SK-N-SH (cell line): ENCODE measurements around the gene SNW1. TPM values are rescaled to one million over a fixed set of nuclear protein-coding genes. Genes with fewer than 3 reads are reported as not detected.

Experiments
- CTCF ChIA-PET: fragments of 300-600, 350-600 bp; formaldehyde crosslinking; extraction: SDS; loops from one replicate; lab custom pipeline; 2021; lab: Yijun Ruan, JAX
- POLR2A ChIA-PET: fragments of 350-600 bp; sonication (Branson Sonifier 250); formaldehyde crosslinking; extraction: SDS; loops from one replicate; lab custom pipeline; 2020; ENCODE audit warnings: antibody characterized with exemption, inconsistent platforms; lab: Yijun Ruan, JAX
- DNase-seq: peaks from one replicate; pipeline ENCODE4 v3.0.0; 2012
- H2AFZ ChIP-seq: fragments of 200-600 bp; sonication (generic); 2 replicates; pipeline ENCODE4 v1.8.1; 2016; ENCODE audit warnings: antibody characterized with exemption, mild to moderate bottlenecking, low read depth
- H3F3A ChIP-seq: fragments of 200-600 bp; sonication (generic); replicated peaks from 2 replicates; pipeline ENCODE3; 2016; ENCODE audit warnings: antibody characterized with exemption, mild to moderate bottlenecking; ENCODE audit not compliant: insufficient read depth
- H3K27ac ChIP-seq, 2 experiments: fragments of 200-500 bp in 1 of 2; fragments of 200-600 bp in 1 of 2; sonication (Bioruptor generic) in 1 of 2; sonication (generic), shearing (Covaris generic) in 1 of 2; 2 replicates each; pipeline versions ENCODE4 v1.5.1 to v1.6.1; 2014 to 2016; ENCODE audit warnings: low read depth in 2 of 2, inconsistent platforms in 1 of 2, low read length in 1 of 2, mild to moderate bottlenecking in 1 of 2, mixed read lengths in 1 of 2
- H3K27me3 ChIP-seq: fragments of 200-600 bp; sonication (generic), shearing (Covaris generic); 2 replicates; pipeline ENCODE4 v1.6.1; 2016; ENCODE audit warnings: mixed run types; ENCODE audit not compliant: insufficient read depth
- H3K36me3 ChIP-seq, 2 experiments: fragments of 200-500 bp in 1 of 2; fragments of 200-600 bp in 1 of 2; sonication (Bioruptor generic) in 1 of 2; sonication (generic) in 1 of 2; replicated peaks in 1 of 2; 2 replicates each; pipeline versions ENCODE3 to v1.5.1; 2014 to 2016; ENCODE audit warnings: low read length in 1 of 2, mild to moderate bottlenecking in 1 of 2; ENCODE audit not compliant: insufficient read depth in 2 of 2, control insufficient read depth in 1 of 2
- H3K4me1 ChIP-seq, 2 experiments: fragments of 200-500 bp in 1 of 2; fragments of 200-600 bp in 1 of 2; sonication (Bioruptor generic) in 1 of 2; sonication (generic), shearing (Covaris generic) in 1 of 2; 2 replicates each; pipeline versions ENCODE4 v1.5.1 to v1.6.1; 2014 to 2016; ENCODE audit warnings: low read depth in 1 of 2, low read length in 1 of 2, mixed run types in 1 of 2; ENCODE audit not compliant: insufficient read depth in 2 of 2, control insufficient read depth in 1 of 2
- H3K4me2 ChIP-seq: fragments of 200-600 bp; sonication (generic), shearing (Covaris generic); 2 replicates; pipeline ENCODE4 v1.6.1; 2017; ENCODE audit warnings: mixed run types
- H3K4me3 ChIP-seq, 2 experiments: fragments of 200-500 bp in 1 of 2; fragments of 200-600 bp in 1 of 2; sonication (Bioruptor generic) in 1 of 2; sonication (generic), shearing (Covaris generic) in 1 of 2; 2 replicates each; pipeline versions ENCODE4 v1.5.1 to v1.8.1; 2014 to 2016; ENCODE audit warnings: low read depth in 2 of 2, inconsistent platforms in 1 of 2, low read length in 1 of 2, mild to moderate bottlenecking in 1 of 2, mixed read lengths in 1 of 2, moderate library complexity in 1 of 2
- H3K79me2 ChIP-seq: fragments of 200-600 bp; sonication (generic); 2 replicates; pipeline ENCODE4 v1.8.1; 2017; ENCODE audit warnings: mild to moderate bottlenecking; ENCODE audit not compliant: insufficient read depth
- H3K9ac ChIP-seq: fragments of 200-600 bp; sonication (generic); 2 replicates; pipeline ENCODE4 v1.6.1; 2017; ENCODE audit warnings: mixed run types
- H3K9me2 ChIP-seq: fragments of 200-600 bp; sonication (generic); 2 replicates; pipeline ENCODE4 v1.6.1; 2017; ENCODE audit warnings: mixed run types
- H3K9me3 ChIP-seq: fragments of 200-600 bp; sonication (generic); 2 replicates; pipeline ENCODE4 v1.6.1; 2017; ENCODE audit warnings: mixed run types, mild to moderate bottlenecking, moderate library complexity
- H4K20me1 ChIP-seq: fragments of 200-600 bp; sonication (generic); 2 replicates; pipeline ENCODE4 v1.6.1; 2017; ENCODE audit warnings: mild to moderate bottlenecking, mixed run types; ENCODE audit not compliant: insufficient read depth
- ELF1 ChIP-seq: IDR thresholded peaks from 2 replicates; pipeline ENCODE4 v1.4.0; 2012
- EP300 ChIP-seq, 2 experiments: IDR thresholded peaks; 2 replicates each; pipeline versions ENCODE4 v1.4.0 to v1.6.1; 2012; ENCODE audit warnings: borderline replicate concordance in 1 of 2, low read depth in 1 of 2, low read length in 1 of 2
- FOXM1 ChIP-seq: IDR thresholded peaks from 2 replicates; pipeline ENCODE4 v1.4.0; 2012; ENCODE audit warnings: low read depth, mild to moderate bottlenecking
- GATA2 ChIP-seq: sonication (generic); formaldehyde crosslinking; IDR thresholded peaks from 2 replicates; pipeline ENCODE4 v1.5.0; 2020; ENCODE audit warnings: mild to moderate bottlenecking, missing genetic modification reagents
- JUND ChIP-seq: IDR thresholded peaks from 2 replicates; pipeline ENCODE4 v1.4.0; 2012
- MEF2A ChIP-seq: IDR thresholded peaks from 2 replicates; pipeline ENCODE4 v1.4.0; 2012; ENCODE audit warnings: low read depth, borderline replicate concordance
- MXI1 ChIP-seq: IDR thresholded peaks from 2 replicates; pipeline ENCODE4 v1.6.1; 2012; ENCODE audit warnings: mild to moderate bottlenecking, low read depth, low read length, improper control_type of control experiment
- NRF1 ChIP-seq: IDR thresholded peaks from 2 replicates; pipeline ENCODE4 v1.6.1; 2012; ENCODE audit warnings: low read depth, mild to moderate bottlenecking, low read length
- RAD21 ChIP-seq: IDR thresholded peaks from 2 replicates; pipeline ENCODE4 v1.6.1; 2012; ENCODE audit warnings: mild to moderate bottlenecking, low read length
- SIN3A ChIP-seq: IDR thresholded peaks from 2 replicates; pipeline ENCODE4 v1.6.1; 2012; ENCODE audit warnings: low read depth, mild to moderate bottlenecking, low read length, moderate library complexity, borderline replicate concordance
- SMC3 ChIP-seq: IDR thresholded peaks from 2 replicates; pipeline ENCODE4 v1.6.1; 2012; ENCODE audit warnings: low read depth, low read length, improper control_type of control experiment
- TAF1 ChIP-seq: IDR thresholded peaks from 2 replicates; pipeline ENCODE4 v1.6.1; 2012; ENCODE audit warnings: low read depth, mild to moderate bottlenecking, low read length, moderate library complexity, borderline replicate concordance
- TEAD4 ChIP-seq: IDR thresholded peaks from 2 replicates; pipeline ENCODE4 v1.4.0; 2012; ENCODE audit warnings: mild to moderate bottlenecking, borderline replicate concordance; ENCODE audit not compliant: insufficient read depth
- YY1 ChIP-seq: IDR thresholded peaks from 2 replicates; pipeline ENCODE4 v1.4.0; 2012; ENCODE audit warnings: low read depth, mild to moderate bottlenecking
- WGBS: methylation state at CpG from one replicate; pipeline ENCODE4 v1.1.6; 2017; ENCODE audit warnings: low lambda C conversion rate; 5-methylcytosine and 5-hydroxymethylcytosine counted together
- polyA plus RNA-seq, 3 experiments: library from polyadenylated mRNA; depleted of rRNA; stranded (reverse); fragments of >200 nt; gene quantifications; 2 replicates each; pipeline ENCODE4 v1.2.3, GENCODE V29; 2012
- TF ChIP-seq, protein P1 (sequence below): fragments of 200-600 bp; sonication (generic); IDR thresholded peaks from 2 replicates; pipeline ENCODE4 v1.6.1; 2017; ENCODE audit warnings: antibody characterized with exemption, mild to moderate bottlenecking, moderate library complexity
- TF ChIP-seq, protein P2 (sequence below): fragments of 150-350 bp; IDR thresholded peaks from 2 replicates; pipeline ENCODE4 v1.6.1; 2017; ENCODE audit warnings: antibody characterized with exemption, low read length, low read depth, borderline replicate concordance
- TF ChIP-seq, protein P3 (sequence below): IDR thresholded peaks from 2 replicates; pipeline ENCODE4; 2012
- TF ChIP-seq, protein P4 (sequence below): IDR thresholded peaks from 2 replicates; pipeline ENCODE4 v1.4.0; 2012; ENCODE audit warnings: low read depth, borderline replicate concordance

Gene SNW1
- polyA plus RNA-seq, 1 of the 3 experiments (the other 2 are of a cell fraction): 30.2 TPM

DNA sequence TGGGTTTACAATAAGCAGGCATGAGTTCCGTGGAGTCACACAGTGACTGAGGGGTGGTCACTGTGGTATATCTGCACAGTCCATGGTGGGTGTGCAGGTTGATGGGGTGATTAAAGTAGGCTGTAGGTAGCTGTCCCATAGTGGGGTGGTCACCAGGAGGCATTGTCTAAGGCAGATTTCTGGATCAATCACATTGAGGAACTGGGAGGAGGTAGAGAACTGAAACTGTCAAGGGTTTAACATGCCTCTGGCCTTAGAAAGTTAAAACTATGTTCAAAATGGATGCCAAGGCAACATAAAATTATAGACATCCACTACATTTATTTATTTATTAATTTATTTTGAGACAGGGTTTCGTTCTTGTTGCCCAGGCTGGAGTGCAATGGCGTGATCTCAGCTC, 47.3 kb upstream of the SNW1 start:
- H3K27ac ChIP-seq: no peak overlapping the region
- H3K9me2 ChIP-seq: no peaks in the 10 kb centered on the region
- no peak overlapping the region for H3K4me3 ChIP-seq
- H3K79me2 ChIP-seq: no peaks in the 10 kb centered on the region
- H3K9ac ChIP-seq: no peak overlapping the region
- no peaks in the 10 kb centered on the region for H3F3A ChIP-seq
- 95% methylated on average over 3 of the region's 3 CpGs for WGBS
- ChIA-PET CTCF (interaction anchor here (1.6 kb wide), 1 partner anchor 54 kb away, joined by 3 read pairs; no protein-coding TSS in a partner anchor), POLR2A (no interaction called here)
- H3K36me3 ChIP-seq: no peaks in the 10 kb centered on the region
- no peak for TF ChIP-seq SMC3
- TF ChIP-seq SIN3A: no peak
- no peak for TF ChIP-seq ELF1
- H4K20me1 ChIP-seq: no peaks in the 10 kb centered on the region
- DNase-seq: no peak
- no peak overlapping the region for H2AFZ ChIP-seq
- no peaks in the 10 kb centered on the region for H3K4me1 ChIP-seq
- H3K9me3 ChIP-seq: no peaks in the 10 kb centered on the region
- no peaks in the 10 kb centered on the region for H3K27me3 ChIP-seq
- no peak overlapping the region for H3K4me2 ChIP-seq

DNA sequence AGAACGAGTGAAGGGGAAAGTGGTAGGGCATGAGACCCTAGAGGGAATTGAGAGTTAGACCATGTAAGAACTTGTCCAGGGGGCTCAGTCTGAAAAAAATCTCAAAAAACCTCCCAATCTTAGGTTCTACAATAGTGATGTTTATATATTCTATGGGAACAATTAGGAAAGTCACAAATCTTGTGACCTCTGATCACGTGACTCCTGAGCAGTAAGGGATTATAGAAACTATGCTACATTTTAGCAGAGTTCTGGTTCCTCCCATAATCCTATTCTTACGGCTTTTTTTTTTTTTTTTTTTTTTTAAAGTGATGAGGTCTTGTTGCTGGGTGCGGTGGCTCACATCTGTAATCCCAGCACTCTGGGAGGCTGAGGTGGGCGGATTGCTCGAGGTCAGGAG, 44.8 kb upstream of the SNW1 start:
- H3K79me2 ChIP-seq: no peaks in the 10 kb centered on the region
- H3K9ac ChIP-seq: no peak overlapping the region
- TF ChIP-seq JUND: no peak
- no peak for TF ChIP-seq SMC3
- no peak for TF ChIP-seq EP300 (IDR thresholded peaks at IDR 0.05; ENCODE audit: borderline replicate concordance in 1 of 2, low read depth in 1 of 2, low read length in 1 of 2)
- TF ChIP-seq, protein P1, sequence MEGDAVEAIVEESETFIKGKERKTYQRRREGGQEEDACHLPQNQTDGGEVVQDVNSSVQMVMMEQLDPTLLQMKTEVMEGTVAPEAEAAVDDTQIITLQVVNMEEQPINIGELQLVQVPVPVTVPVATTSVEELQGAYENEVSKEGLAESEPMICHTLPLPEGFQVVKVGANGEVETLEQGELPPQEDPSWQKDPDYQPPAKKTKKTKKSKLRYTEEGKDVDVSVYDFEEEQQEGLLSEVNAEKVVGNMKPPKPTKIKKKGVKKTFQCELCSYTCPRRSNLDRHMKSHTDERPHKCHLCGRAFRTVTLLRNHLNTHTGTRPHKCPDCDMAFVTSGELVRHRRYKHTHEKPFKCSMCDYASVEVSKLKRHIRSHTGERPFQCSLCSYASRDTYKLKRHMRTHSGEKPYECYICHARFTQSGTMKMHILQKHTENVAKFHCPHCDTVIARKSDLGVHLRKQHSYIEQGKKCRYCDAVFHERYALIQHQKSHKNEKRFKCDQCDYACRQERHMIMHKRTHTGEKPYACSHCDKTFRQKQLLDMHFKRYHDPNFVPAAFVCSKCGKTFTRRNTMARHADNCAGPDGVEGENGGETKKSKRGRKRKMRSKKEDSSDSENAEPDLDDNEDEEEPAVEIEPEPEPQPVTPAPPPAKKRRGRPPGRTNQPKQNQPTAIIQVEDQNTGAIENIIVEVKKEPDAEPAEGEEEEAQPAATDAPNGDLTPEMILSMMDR: no peak
- TF ChIP-seq NRF1: no peak
- TF ChIP-seq YY1: no peak
- TF ChIP-seq, protein P2, sequence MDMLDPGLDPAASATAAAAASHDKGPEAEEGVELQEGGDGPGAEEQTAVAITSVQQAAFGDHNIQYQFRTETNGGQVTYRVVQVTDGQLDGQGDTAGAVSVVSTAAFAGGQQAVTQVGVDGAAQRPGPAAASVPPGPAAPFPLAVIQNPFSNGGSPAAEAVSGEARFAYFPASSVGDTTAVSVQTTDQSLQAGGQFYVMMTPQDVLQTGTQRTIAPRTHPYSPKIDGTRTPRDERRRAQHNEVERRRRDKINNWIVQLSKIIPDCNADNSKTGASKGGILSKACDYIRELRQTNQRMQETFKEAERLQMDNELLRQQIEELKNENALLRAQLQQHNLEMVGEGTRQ: no peak
- TF ChIP-seq, protein P3, sequence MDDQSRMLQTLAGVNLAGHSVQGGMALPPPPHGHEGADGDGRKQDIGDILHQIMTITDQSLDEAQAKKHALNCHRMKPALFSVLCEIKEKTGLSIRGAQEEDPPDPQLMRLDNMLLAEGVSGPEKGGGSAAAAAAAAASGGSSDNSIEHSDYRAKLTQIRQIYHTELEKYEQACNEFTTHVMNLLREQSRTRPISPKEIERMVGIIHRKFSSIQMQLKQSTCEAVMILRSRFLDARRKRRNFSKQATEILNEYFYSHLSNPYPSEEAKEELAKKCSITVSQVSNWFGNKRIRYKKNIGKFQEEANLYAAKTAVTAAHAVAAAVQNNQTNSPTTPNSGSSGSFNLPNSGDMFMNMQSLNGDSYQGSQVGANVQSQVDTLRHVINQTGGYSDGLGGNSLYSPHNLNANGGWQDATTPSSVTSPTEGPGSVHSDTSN: no peak
- TF ChIP-seq TEAD4: no peak
- no peak for TF ChIP-seq SIN3A
- no peak for TF ChIP-seq MXI1
- TF ChIP-seq MEF2A: no peak
- TF ChIP-seq, protein P4, sequence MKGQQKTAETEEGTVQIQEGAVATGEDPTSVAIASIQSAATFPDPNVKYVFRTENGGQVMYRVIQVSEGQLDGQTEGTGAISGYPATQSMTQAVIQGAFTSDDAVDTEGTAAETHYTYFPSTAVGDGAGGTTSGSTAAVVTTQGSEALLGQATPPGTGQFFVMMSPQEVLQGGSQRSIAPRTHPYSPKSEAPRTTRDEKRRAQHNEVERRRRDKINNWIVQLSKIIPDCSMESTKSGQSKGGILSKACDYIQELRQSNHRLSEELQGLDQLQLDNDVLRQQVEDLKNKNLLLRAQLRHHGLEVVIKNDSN: no peak
- TF ChIP-seq RAD21: no peak
- TF ChIP-seq FOXM1: no peak
- TF ChIP-seq TAF1: no peak
- no peak for TF ChIP-seq GATA2
- H3K9me3 ChIP-seq: no peaks in the 10 kb centered on the region
- H3K4me3 ChIP-seq: no peak overlapping the region
- no peak overlapping the region for H3K27ac ChIP-seq
- POLR2A ChIA-PET: no interaction called here
- no peak overlapping the region for H3K4me2 ChIP-seq
- H3K36me3 ChIP-seq: no peaks in the 10 kb centered on the region
- no peak for DNase-seq
- H3K4me1 ChIP-seq: 0 out of 4 replicates have a peak, but pooled peaks cover 0 to under 1% of the 10 kb centered on the region in 2 experiments
- H3F3A ChIP-seq: peaks cover 3% of the 10 kb centered on the region
- H3K27me3 ChIP-seq: no peaks in the 10 kb centered on the region
- WGBS: 92% methylated on average over 6 of the region's 6 CpGs
- H2AFZ ChIP-seq: no peak overlapping the region
- H4K20me1 ChIP-seq: no peaks in the 10 kb centered on the region
- H3K9me2 ChIP-seq: no peaks in the 10 kb centered on the region
- CTCF ChIA-PET: no interaction called here
